GDM1 (cell line): ENCODE data around the gene UTY.
"Not testable (repeated sequence)": the region's sequence is repeated elsewhere in the genome, so short reads cannot be mapped to it uniquely, and the experiment has no call there.

ENCODE experiments used
- DNase-seq: peaks from one replicate; lab custom pipeline; 2025; lab: John Stamatoyannopoulos, UW

The UTY gene

DNA sequence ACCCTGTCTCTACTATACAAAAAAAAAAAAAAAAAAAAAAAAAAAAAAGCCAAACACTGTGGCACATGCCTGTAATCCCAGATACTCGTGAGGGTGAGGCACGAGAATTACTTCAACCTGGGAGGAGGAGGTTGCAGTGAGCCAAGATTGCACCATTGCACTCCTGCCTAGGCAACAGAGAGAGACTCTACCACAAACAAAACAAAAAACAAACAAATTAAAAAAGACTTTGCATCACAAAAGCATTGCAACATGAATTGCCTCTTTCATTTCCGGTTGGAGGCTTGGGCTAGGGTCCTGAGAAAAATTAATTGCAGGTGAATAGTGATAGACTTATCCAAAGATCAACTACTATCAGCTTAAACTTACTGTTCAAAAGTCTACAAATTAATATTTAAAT, 180.4 kb downstream of the UTY start:
- no peak for DNase-seq

GRCh38 chrY:13296176-13296890, 183.5 kb downstream of the UTY start:
- DNase-seq: no peak

DNA sequence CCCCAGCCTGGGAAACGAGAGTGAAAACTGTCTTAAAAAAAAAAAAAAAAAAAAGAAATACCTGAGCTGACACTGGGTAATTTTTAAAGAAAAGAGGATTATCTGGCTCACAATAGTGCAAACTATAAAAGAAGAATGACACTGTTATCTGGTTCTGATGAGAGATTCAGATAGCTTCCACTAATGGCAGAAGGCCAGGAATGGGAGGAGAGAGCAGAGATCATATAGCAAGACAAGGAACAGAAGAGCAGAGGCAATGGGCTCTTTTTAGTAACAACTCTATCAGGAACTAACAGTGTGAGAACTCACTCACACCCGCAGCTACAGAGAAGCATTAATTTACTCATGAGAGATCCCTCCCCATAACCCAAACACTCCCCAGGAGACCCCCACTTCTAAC, 184.8 kb downstream of the UTY start:
- no peak for DNase-seq

GRCh38 chrY:13291199-13291598, 188.6 kb downstream of the UTY start:
- no peak for DNase-seq

DNA sequence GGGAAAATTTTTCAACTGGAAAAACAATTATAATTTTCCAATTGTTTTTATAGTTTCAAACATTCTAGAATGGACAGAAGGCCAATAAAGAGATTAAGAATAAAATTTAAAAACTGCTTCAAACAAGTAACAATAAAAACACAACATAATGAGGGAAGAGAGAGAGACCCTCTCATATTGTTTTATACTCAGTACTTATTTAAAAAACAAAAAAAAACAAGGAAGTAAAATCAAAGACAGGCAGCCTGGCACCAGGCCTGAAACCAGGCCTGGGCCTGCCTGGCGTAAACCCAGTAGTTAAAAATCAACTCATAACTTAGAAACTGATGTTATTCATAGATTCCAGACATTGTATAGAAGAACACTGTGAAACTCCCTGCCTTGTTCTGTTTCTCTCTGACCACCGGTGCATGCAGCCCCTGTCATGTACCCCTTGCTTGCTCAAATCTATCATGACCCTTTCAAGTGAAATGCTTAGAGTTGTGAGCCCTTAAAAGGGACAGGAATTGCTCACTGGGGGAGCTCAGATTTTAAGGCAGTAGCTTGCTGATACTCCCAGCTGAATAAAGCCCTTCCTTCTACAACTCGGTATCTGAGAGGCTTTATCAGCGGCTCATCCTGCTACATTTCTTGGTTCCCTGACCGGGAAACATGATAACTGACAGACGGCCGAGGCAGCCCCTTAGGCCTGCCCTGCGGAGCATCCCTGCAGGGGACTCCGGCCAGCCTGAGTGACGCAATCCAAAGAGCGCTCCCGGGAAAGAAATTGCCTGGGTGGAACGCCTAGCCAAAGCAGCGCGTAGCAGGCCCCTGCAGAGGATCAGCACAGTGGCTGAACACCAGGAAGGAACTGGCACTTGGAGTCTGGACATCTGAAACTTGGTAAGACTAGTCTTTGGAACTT, 197.4 kb downstream of the UTY start:
- DNase-seq: not testable (repeated sequence)

GRCh38 chrY:13279561-13279960, 200.3 kb downstream of the UTY start:
- DNase-seq: no peak

- DNase-seq: no peak
Observed at GRCh38 chrY:13271706-13272105, 208.1 kb downstream of the UTY start.

- DNase-seq: not testable (repeated sequence)
Observed at GRCh38 chrY:13253941-13254440, 225.8 kb downstream of the UTY start.

GRCh38 chrY:13250421-13250820, 229.4 kb downstream of the UTY start:
- DNase-seq: no peak

DNA sequence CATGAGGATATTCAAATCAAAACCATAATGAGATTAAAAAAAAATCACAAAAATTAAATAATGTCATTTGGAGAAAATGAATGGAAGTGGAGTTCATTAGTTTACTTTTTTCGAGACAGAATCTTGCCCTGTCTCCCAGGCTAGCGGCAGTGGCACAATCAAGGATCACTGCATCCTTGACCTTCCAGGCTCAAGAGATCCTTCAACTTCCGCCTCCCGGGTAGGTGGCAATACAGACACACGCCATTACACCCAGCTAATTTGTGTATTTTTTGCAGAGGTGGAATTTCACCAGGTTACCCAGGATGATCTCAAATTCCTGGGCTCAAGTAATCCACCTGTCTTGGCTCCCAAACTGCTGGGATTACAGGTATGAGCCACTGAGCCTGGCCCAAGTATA, 236.1 kb downstream of the UTY start:
- no peak for DNase-seq

DNA sequence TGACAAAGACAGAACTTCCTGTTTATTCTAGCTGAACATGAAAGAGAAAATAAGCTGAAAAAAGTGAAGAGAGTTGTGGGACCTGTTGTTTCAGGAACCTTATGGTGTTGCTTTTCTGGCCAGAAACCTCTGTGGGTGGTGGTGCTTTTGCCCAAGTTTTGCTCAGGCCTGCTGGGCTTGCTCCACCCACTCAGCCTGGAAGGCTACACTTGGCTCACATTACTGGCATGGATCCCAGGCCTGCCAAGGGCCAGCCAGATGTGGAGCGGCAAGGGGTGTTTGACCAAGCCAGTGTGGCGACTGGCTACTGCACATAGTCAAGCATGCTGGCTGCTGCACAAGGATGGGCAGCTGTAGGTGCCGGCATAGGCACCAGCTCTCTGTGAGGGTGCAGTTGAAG, 245.9 kb downstream of the UTY start:
- DNase-seq: no peak

DNA sequence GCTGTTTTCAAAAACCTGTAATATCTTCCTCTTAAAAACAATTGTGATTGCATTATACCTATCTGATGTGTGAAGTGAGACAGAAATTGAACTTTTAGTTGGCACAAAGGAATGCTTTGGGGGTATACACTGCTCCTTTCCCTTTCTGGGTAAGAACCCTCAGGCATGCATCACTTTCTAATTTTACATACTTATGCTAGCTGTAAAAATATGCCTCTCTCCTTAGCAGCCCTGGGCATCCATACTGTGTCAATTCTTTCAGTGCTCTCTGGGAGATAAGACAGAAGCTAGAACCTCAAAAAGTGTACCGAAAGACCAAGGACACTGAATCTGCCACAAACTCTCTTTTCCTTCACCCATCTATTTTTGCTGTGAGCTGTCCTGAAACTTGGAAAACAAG, 246.7 kb downstream of the UTY start:
- no peak for DNase-seq

DNA sequence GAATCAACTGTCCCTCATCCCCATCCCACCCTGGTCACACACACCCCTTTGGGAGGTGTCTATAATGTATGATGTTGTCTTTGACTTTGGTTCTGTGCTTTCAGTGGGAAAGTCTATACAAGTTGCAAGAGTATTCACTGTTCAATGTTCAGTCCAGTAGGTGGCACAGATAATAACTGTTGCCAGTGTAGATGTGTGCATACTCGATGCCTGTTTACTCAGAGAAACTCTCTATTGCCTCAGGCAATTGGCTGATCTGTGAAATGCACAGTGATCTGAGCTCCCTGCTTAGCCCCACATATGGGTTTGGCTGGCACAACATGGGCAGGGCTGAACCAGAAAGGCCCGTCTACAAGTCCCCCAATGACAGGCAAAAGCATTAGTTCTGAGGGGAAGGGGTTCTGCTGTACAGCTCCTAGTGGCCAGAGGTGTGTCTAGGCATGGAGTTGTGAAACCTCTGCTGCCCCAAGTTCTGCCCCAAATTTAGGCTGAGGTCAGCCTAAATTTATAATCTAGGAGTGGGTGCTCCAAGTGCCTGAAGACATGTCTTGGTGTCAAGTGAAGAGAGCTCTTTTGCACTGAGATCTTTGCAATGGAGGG, 252.4 kb downstream of the UTY start:
- no peak for DNase-seq

DNA sequence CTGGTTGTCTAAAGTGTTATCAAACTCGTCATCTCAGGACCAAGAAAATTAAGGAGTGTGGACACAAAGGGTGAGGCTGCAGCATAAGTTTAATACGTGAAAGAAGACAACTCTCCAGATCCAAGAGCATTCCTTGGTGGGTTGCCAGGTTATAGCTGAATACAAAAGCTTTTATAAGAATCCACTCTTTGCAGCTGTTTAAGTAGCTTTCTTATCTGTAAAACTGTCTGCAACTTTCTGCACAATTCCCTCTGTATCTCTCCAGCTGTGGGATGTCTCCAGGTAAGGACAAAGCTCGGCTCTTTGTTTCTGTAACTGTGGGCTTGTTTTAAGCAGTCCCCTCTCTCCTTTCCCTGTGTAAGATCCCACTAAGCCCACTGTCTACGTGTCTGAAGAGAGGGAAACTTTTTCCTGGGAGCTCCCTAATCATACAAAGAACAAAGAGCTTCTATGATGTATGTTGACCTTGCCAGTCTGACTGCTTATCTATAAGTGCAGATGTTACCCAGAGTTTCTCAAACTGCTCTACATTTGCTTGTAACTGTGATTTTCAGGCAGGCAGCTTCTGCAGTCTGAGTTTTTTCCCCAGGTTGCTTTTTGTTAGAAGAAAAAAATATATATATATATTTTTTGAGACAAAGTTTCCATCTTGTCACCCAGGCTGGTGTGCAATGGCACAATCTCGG, 268.7 kb downstream of the UTY start:
- DNase-seq: no peak

- no peak for DNase-seq
Observed at GRCh38 chrY:13205214-13205613, 274.6 kb downstream of the UTY start.
